A549 (cell line): ENCODE results near the gene COX7A2. TPM values are rescaled to one million over a fixed set of nuclear protein-coding genes. Genes with fewer than 3 reads are reported as not detected.

Experiments used
- ATAC-seq, 2 experiments: fragments of 200-7000 bp in 1 of 2; fragments of >200 bp in 1 of 2; cut with Nextera tagmentation in 1 of 2; cut with Tn5 transposase in 1 of 2; 3 replicates each; pipeline versions ENCODE4 v1.8.0 to v1.9.1; 2018 to 2020; ENCODE audit warnings: mild to moderate bottlenecking in 1 of 2, moderate library complexity in 1 of 2
- CTCF ChIA-PET: fragments of 300-600 bp; sonication (Branson Sonifier 250); formaldehyde crosslinking; extraction: SDS; loops from one replicate; lab custom pipeline; 2021; ENCODE audit warnings: antibody characterized with exemption, inconsistent platforms; lab: Yijun Ruan, JAX
- POLR2A ChIA-PET: fragments of 350-600 bp; formaldehyde crosslinking; extraction: SDS; loops from one replicate; lab custom pipeline; 2021; ENCODE audit warnings: antibody characterized with exemption, inconsistent platforms; lab: Yijun Ruan, JAX
- DNase-seq, 2 experiments: peaks; one replicate each; pipeline versions ENCODE4 v3.0.0 to v3.0.0-alpha.2; 2011 to 2016; ENCODE audit warnings: low read depth in 1 of 2, low spot score in 1 of 2
- FAIRE-seq: peaks from 2 replicates; lab custom pipeline; 2011; peaks lifted over from hg19 to GRCh38; lab: Jason Lieb, UNC
- H3K27ac ChIP-seq, 2 experiments: fragments of >200 bp; sonication (Bioruptor Twin); formaldehyde crosslinking; 3 replicates each; pipeline ENCODE4 v1.5.1; 2016 to 2017
- H3K4me1 ChIP-seq: fragments of >200 bp; sonication (Bioruptor Twin); formaldehyde crosslinking; 3 replicates; pipeline ENCODE4 v1.6.1; 2016
- H3K4me2 ChIP-seq: fragments of >200 bp; sonication (Bioruptor Twin); formaldehyde crosslinking; 3 replicates; pipeline ENCODE4 v1.6.1; 2016
- H3K4me3 ChIP-seq: fragments of >200 bp; sonication (Bioruptor Twin); formaldehyde crosslinking; 3 replicates; pipeline ENCODE4 v1.5.1; 2016
- H3K9me3 ChIP-seq: fragments of >200 bp; sonication (Bioruptor Twin); formaldehyde crosslinking; 3 replicates; pipeline ENCODE4 v1.6.1; 2016
- CBX2 ChIP-seq: fragments of 200-600 bp; sonication (generic); IDR thresholded peaks from 2 replicates; pipeline ENCODE4 v1.6.1; 2016; ENCODE audit warnings: low read depth, mild to moderate bottlenecking, borderline replicate concordance
- CHD2 ChIP-seq: fragments of 150-350 bp; IDR thresholded peaks from 2 replicates; pipeline ENCODE4 v1.6.1; 2014; ENCODE audit warnings: low read length; ENCODE audit not compliant: partially characterized antibody
- EHMT2 ChIP-seq: fragments of 200-600 bp; sonication (generic); IDR thresholded peaks from 2 replicates; pipeline ENCODE4 v1.6.1; 2016; ENCODE audit warnings: antibody characterized with exemption, low read depth, mild to moderate bottlenecking, moderate library complexity
- HES2 ChIP-seq: fragments of >200 bp; sonication (Bioruptor Twin); formaldehyde crosslinking; IDR thresholded peaks from 2 replicates; pipeline ENCODE4 v1.6.1; 2016
- HMGXB4 ChIP-seq: fragments of 250-450 bp; sonication (Bioruptor Pico); IDR thresholded peaks from 2 replicates; pipeline ENCODE4 v1.5.0; 2021; ENCODE audit warnings: mild to moderate bottlenecking, moderate library complexity, borderline replicate concordance
- HOXA7 ChIP-seq: fragments of 250-450 bp; sonication (Bioruptor Pico); IDR thresholded peaks from 2 replicates; pipeline ENCODE4 v1.5.0; 2020; ENCODE audit warnings: mild to moderate bottlenecking, moderate library complexity
- JUNB ChIP-seq: fragments of >200 bp; sonication (Bioruptor Twin); formaldehyde crosslinking; IDR thresholded peaks from 2 replicates; pipeline ENCODE4 v1.6.1; 2016
- KDM1A ChIP-seq: fragments of 200-600 bp; sonication (generic); IDR thresholded peaks from 2 replicates; pipeline ENCODE4 v1.6.1; 2016; ENCODE audit warnings: low read depth, mild to moderate bottlenecking
- MAFK ChIP-seq: fragments of 450-650 bp; IDR thresholded peaks from 2 replicates; pipeline ENCODE4 v1.6.1; 2014; ENCODE audit not compliant: partially characterized antibody
- MYC ChIP-seq: IDR thresholded peaks from 2 replicates; pipeline ENCODE4 v1.6.1; 2012; ENCODE audit warnings: mild to moderate bottlenecking, inconsistent platforms, low read length, improper control_type of control experiment, borderline replicate concordance
- NR3C1 ChIP-seq: fragments of >200 bp; sonication (Bioruptor Twin); formaldehyde crosslinking; IDR thresholded peaks from 3 replicates; pipeline ENCODE4 v1.6.1; 2017
- PHF8 ChIP-seq: fragments of 200-600 bp; sonication (generic); IDR thresholded peaks from 2 replicates; pipeline ENCODE4 v1.6.1; 2016; ENCODE audit warnings: low read depth, mild to moderate bottlenecking, antibody characterized with exemption, moderate library complexity, borderline replicate concordance
- POLR2AphosphoS2 ChIP-seq: conservative IDR thresholded peaks from 2 replicates; pipeline ENCODE4 v1.6.1; 2012; ENCODE audit warnings: low read length, improper control_type of control experiment, inconsistent platforms
- RNF2 ChIP-seq: fragments of 200-600 bp; sonication (generic); IDR thresholded peaks from 2 replicates; pipeline ENCODE4 v1.6.1; 2016; ENCODE audit warnings: low read depth, mild to moderate bottlenecking, antibody characterized with exemption, moderate library complexity, borderline replicate concordance
- TP53 ChIP-seq: fragments of 250-450 bp; sonication (Bioruptor Pico); IDR thresholded peaks from 2 replicates; pipeline ENCODE4 v1.5.0; 2021; ENCODE audit warnings: mild to moderate bottlenecking, moderate library complexity
- WGBS: methylation state at CpG from one replicate; pipeline ENCODE4 v1.1.6; 2017; ENCODE audit errors: missing lambda C conversion rate; 5-methylcytosine and 5-hydroxymethylcytosine counted together
- polyA plus RNA-seq, 4 experiments: library from polyadenylated mRNA; depleted of rRNA in 3 of 4; stranded (reverse); fragments of >200 nt; fragmentation: RNase III in 1 of 4; extraction: RNeasy Plus Mini Kit Qiagen cat#74134 plus additional on column Dnase treatment in 1 of 4; gene quantifications; 2 replicates in 3 of 4; 3 replicates in 1 of 4; pipeline ENCODE4 v1.2.3, GENCODE V29; 2011 to 2017
- TF ChIP-seq, protein P1 (sequence below): fragments of 200-600 bp; sonication (generic); IDR thresholded peaks from 2 replicates; pipeline ENCODE4 v1.6.1; 2016; ENCODE audit warnings: antibody characterized with exemption, mild to moderate bottlenecking, moderate library complexity
- TF ChIP-seq, protein P2 (sequence below): fragments of 250-450 bp; sonication (Bioruptor Pico); IDR thresholded peaks from 2 replicates; pipeline ENCODE4 v1.5.0; 2020; ENCODE audit warnings: low read depth, mild to moderate bottlenecking, moderate library complexity
- TF ChIP-seq, protein P3 (sequence below): IDR thresholded peaks from 2 replicates; pipeline ENCODE4 v1.6.1; 2012; ENCODE audit warnings: low read depth, borderline replicate concordance

COX7A2 gene
- polyA plus RNA-seq, 2 of the 4 experiments (the other 2 are of a cell fraction), result 271 to 464 TPM

- H3K4me1 ChIP-seq, result 0 out of 3 replicates have a peak, but pooled peaks cover 4% of the 10 kb centered on the region
- ChIA-PET POLR2A (no interaction called here), CTCF (interaction anchor here (0.6 to 10.4 kb wide), 19 partner anchors 7 to 1558 kb away, joined by 3 to 86 read pairs (median 5); partner anchors contain the start of gene SLC17A5)
- no peak overlapping the region for H3K27ac ChIP-seq
- no peak overlapping the region for H3K4me2 ChIP-seq
- ATAC-seq (no peak), FAIRE-seq (no peak), DNase-seq (no peak)
- 0% methylated on average over 3 of the region's 3 CpGs for WGBS
- H3K4me3 ChIP-seq, result no peak overlapping the region
- H3K9me3 ChIP-seq, result no peaks in the 10 kb centered on the region
- TF ChIP-seq RNF2 (no peak), KDM1A (no peak), HES2 (no peak), PHF8 (no peak), JUNB (no peak), MAFK (no peak), TP53 (no peak), CBX2 (no peak), CHD2 (no peak), EHMT2 (no peak), NR3C1 (no peak), POLR2AphosphoS2 (no peak), MYC (no peak), HMGXB4 (CRISPR knock-in tag) (no peak), HOXA7 (CRISPR knock-in tag) (no peak)
- TF ChIP-seq, protein P1, sequence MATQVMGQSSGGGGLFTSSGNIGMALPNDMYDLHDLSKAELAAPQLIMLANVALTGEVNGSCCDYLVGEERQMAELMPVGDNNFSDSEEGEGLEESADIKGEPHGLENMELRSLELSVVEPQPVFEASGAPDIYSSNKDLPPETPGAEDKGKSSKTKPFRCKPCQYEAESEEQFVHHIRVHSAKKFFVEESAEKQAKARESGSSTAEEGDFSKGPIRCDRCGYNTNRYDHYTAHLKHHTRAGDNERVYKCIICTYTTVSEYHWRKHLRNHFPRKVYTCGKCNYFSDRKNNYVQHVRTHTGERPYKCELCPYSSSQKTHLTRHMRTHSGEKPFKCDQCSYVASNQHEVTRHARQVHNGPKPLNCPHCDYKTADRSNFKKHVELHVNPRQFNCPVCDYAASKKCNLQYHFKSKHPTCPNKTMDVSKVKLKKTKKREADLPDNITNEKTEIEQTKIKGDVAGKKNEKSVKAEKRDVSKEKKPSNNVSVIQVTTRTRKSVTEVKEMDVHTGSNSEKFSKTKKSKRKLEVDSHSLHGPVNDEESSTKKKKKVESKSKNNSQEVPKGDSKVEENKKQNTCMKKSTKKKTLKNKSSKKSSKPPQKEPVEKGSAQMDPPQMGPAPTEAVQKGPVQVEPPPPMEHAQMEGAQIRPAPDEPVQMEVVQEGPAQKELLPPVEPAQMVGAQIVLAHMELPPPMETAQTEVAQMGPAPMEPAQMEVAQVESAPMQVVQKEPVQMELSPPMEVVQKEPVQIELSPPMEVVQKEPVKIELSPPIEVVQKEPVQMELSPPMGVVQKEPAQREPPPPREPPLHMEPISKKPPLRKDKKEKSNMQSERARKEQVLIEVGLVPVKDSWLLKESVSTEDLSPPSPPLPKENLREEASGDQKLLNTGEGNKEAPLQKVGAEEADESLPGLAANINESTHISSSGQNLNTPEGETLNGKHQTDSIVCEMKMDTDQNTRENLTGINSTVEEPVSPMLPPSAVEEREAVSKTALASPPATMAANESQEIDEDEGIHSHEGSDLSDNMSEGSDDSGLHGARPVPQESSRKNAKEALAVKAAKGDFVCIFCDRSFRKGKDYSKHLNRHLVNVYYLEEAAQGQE, result no peak
- TF ChIP-seq, protein P2, sequence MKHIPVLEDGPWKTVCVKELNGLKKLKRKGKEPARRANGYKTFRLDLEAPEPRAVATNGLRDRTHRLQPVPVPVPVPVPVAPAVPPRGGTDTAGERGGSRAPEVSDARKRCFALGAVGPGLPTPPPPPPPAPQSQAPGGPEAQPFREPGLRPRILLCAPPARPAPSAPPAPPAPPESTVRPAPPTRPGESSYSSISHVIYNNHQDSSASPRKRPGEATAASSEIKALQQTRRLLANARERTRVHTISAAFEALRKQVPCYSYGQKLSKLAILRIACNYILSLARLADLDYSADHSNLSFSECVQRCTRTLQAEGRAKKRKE (CRISPR knock-in tag), result no peak
- TF ChIP-seq, protein P3, sequence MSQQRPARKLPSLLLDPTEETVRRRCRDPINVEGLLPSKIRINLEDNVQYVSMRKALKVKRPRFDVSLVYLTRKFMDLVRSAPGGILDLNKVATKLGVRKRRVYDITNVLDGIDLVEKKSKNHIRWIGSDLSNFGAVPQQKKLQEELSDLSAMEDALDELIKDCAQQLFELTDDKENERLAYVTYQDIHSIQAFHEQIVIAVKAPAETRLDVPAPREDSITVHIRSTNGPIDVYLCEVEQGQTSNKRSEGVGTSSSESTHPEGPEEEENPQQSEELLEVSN, result no peak
Observed at GRCh38 chr6:75211920-75212590, 31.5 kb downstream of the COX7A2 start.
